GM12864 (cell line): ENCODE results near the gene MMEL1.

ENCODE experiments used
- DNase-seq: peaks from one replicate; pipeline ENCODE4 v3.0.0-alpha.2; 2011; ENCODE audit warnings: low read depth
- H3K4me3 ChIP-seq: 2 replicates; pipeline ENCODE4 v1.5.1; 2011; ENCODE audit warnings: mild to moderate bottlenecking, low read depth, low read length, control low read depth
- CTCF ChIP-seq: IDR thresholded peaks from 2 replicates; pipeline ENCODE4 v1.5.1; 2011; ENCODE audit warnings: low read depth, mild to moderate bottlenecking, moderate library complexity, low read length, control low read depth, inconsistent platforms; ENCODE audit errors: missing control alignments

MMEL1 gene

GRCh38 chr1:2633366-2633935 lies 635 bp upstream of the MMEL1 start:
- no peak for DNase-seq
- no peak overlapping the region for H3K4me3 ChIP-seq
- no peak for TF ChIP-seq CTCF

- no peak for DNase-seq
- TF ChIP-seq CTCF: no peak
- no peak overlapping the region for H3K4me3 ChIP-seq
Observed at GRCh38 chr1:2632051-2632430, 775 bp downstream of the MMEL1 start.

DNA sequence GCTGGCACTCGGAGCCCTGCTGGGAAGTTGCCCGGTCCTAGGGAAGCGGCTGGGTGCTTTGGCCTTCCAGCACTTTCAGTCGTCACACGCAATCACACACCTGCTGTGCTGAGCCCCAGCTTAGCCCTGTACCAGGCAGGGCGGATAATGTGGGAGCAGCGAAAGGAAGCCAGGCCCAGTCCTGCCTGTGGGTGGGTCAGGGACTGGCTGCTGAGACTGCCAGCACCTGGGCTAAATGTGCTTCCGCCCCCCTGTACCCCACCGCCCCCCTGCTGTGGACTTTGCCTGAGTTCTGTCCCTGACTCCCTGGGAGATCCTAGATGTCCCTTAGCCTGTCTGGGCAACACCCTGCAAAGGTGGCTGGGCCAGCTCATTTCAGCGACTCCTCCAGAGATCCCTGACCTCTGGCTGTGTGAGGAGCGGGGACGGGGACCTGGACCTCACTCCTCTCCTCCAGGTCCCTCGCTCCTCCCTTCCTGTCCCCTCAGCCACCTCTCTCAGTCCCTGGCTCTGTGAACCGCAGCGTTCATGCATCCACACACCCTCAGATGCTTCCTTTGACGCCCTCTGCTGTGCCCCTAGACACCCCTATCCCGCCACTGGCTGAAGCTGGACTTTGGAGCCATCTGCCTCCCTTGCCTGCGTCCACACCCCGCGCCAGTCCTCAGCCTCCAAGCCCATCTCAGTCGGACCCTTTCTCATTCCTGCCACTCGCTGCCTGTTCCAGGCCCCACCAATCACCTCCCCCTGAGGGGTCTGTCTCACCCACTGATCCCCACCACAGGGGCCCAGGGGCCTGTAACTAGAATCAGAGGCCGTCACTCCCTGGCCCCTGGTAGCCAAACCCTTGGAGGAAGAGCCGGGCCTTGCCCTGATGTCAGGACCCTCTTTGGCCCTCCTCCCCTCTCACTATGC lies 1.4 kb downstream of the MMEL1 start:
- DNase-seq: no peak
- TF ChIP-seq CTCF: no peak
- no peak overlapping the region for H3K4me3 ChIP-seq

GRCh38 chr1:2630498-2631135 lies 2.2 kb downstream of the MMEL1 start:
- no peak for DNase-seq
- H3K4me3 ChIP-seq: no peak overlapping the region
- no peak for TF ChIP-seq CTCF

GRCh38 chr1:2629627-2630497 lies 3.0 kb downstream of the MMEL1 start:
- no peak overlapping the region for H3K4me3 ChIP-seq
- no peak for DNase-seq

More at GRCh38 chr1:2629627-2630497, 3.0 kb downstream of the MMEL1 start:
- no peak for TF ChIP-seq CTCF
